ENCODE data around the gene ZBTB33.

Gene ZBTB33
- total RNA-seq: 18.5 to 106 (median 45.8) reads per million in 18 experiments

GRCh38 chrX:120250522-120251271 is at the start of gene ZBTB33:
Gene ZBTB33, plus strand, starts transcription at chrX:120250812. Its CDS starts 2,604 bp downstream, at chrX:120253416.
- DNase-seq: peak; percentile 93

GRCh38 chrX:120200851-120201250 is 49.8 kb upstream of the ZBTB33 start:
- DNase-seq: no peak

GRCh38 chrX:120205816-120206753 is 44.5 kb upstream of the ZBTB33 start:
- DNase-seq: no peak

GRCh38 chrX:120207009-120207605 is 43.5 kb upstream of the ZBTB33 start:
- no peak for DNase-seq

- peak; percentile 54 to 57 for DNase-seq
Measured at GRCh38 chrX:120213438-120214265, 37.0 kb upstream of the ZBTB33 start.

- DNase-seq: no peak
Measured at GRCh38 chrX:120223374-120223773, 27.2 kb upstream of the ZBTB33 start.

- DNase-seq: no peak
Measured at GRCh38 chrX:120224388-120224787, 26.2 kb upstream of the ZBTB33 start.

GRCh38 chrX:120228187-120228908 is 22.3 kb upstream of the ZBTB33 start:
- DNase-seq: no peak

GRCh38 chrX:120235284-120235683 is 15.3 kb upstream of the ZBTB33 start:
- no peak for DNase-seq

GRCh38 chrX:120236687-120237479 is 13.7 kb upstream of the ZBTB33 start:
- no peak for DNase-seq

- DNase-seq: no peak
Measured at GRCh38 chrX:120238933-120239332, 11.7 kb upstream of the ZBTB33 start.

- DNase-seq: no peak
Measured at GRCh38 chrX:120242813-120243212, 7.8 kb upstream of the ZBTB33 start.

- DNase-seq: no peak
Measured at GRCh38 chrX:120244395-120244734, 6.2 kb upstream of the ZBTB33 start.

GRCh38 chrX:120244735-120245498 is 5.7 kb upstream of the ZBTB33 start:
- peak; percentile 64 to 71 for DNase-seq

- DNase-seq: peak; percentile 28 to 30
Measured at GRCh38 chrX:120251471-120252011, 929 bp downstream of the ZBTB33 start.

GRCh38 chrX:120253784-120254183 is 3.2 kb downstream of the ZBTB33 start:
- DNase-seq: no peak

- DNase-seq: no peak
Measured at GRCh38 chrX:120260369-120260768, 9.8 kb downstream of the ZBTB33 start.

- peak; percentile 31 to 58 for DNase-seq
Measured at GRCh38 chrX:120262859-120263708, 12.5 kb downstream of the ZBTB33 start.

- peak; percentile 79 to 83 for DNase-seq
Measured at GRCh38 chrX:120264341-120264740, 13.7 kb downstream of the ZBTB33 start.

Measured in inflammatory macrophage (primary cell).